ENCODE results near the gene RAD50.
"Not testable (repeated sequence)": the region's sequence is repeated elsewhere in the genome, so short reads cannot be mapped to it uniquely, and the experiment has no call there.

Gene RAD50

DNA sequence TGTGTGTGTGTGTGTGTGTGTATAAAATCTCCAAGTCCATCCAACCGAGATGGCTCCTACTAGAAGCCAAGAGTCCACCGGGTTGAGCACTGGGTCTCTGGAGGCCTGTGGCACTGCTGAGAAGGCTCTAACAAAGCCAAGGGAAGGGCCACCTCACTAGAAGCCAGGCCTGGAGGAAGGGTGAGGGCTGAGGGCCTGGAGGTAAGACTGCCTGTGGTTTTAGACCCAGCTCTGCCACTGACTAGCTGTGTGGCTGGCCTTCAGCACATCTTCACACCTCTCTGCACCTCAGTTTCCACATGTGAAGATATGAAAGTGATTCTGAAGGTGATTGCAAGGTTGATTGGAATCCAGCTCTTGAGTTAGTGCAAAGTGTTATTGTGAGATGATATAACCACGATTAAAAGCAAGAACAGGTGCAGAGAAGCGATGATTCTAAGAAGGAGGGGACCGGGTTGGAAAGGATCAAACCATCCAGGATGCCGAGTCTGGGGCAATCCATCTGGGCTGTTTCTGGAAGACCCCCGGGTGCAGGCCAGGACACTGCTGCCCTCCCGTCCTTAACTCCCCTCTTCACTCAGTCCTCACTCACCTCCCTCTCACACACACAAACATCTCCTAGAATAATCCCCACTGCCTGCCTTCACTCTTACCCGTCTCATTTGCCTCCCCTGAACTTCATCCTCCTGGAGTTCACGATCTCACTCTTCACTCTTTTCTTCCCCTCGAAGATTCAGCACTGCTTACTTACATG is 119.3 kb downstream of the RAD50 start:
- DNase-seq (ENCODE audit: low read depth), result no peak

DNA sequence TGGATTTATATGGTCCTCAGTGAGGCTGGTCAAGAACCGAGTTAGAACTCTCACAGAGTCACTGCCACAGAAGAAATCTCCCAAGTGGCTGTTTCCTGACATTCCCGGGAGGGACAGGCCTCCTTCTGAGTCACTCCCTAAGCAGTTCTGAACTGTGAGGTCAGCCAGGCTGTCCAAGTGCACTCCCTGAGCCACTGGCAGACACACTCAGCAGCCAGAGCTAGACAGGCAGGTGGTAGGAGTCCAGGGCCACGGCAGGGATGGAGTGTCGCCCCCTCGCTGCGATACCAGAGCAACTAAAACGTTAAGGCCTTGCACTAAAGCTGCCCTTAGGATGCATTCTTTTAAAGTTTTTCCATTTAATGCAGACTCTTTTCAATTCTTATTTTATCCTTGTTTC is 120.4 kb downstream of the RAD50 start:
- peak; percentile 59 for DNase-seq (ENCODE audit: low read depth)

DNA sequence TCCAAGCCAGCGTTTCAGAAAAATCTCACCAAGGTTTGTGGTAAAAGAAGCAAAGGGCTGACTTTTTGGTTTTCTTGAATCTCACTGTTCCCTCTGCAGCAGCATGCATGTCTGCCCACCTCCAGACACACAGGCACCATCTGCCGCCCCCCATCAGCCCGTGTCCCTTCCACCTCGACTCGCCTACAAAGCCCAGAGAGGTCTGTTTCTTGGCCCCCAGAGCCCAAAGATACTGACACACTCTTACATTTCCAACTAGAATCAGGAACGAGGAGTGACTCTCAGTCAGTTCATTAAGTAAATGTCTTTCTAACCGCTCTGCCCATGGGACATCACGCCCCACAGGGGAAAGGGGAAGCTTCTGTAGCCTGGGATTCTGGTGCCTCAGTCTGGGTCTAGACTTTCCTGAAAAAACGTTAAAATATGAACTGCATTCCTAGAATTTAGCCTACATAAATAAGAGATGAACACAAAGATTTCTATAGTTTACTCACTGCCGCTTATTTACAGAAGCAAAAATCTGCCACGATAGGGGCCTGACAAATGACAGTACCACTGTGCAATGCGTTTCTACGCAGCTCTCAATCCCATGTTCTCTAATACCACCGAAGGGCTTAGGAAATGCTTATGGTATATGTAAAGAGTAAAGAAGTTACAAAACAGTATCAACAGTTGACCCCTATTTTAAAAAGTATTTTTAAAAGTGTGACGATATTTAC is 121.1 kb downstream of the RAD50 start:
- DNase-seq (ENCODE audit: low read depth), result no peak

DNA sequence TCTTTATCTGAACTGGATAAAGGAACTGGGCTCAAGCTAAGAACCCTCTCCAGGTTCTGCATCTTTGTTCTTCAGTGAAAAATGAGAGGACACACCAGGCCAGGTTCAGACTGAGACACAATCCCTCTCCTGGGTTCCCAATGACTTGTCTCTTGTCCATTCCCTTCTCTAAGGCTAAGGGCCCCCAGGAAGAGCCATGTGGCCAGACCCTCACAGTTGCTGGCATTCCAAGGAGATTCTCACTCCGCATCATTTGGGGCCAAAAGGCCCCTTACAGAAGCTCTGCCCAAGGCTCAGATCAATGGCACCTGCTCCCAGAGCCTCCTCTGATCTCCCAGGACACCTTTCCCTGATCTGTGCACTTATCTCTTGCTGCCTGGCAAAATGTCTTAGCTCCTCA is 122.0 kb downstream of the RAD50 start:
- DNase-seq (ENCODE audit: low read depth), result no peak

DNA sequence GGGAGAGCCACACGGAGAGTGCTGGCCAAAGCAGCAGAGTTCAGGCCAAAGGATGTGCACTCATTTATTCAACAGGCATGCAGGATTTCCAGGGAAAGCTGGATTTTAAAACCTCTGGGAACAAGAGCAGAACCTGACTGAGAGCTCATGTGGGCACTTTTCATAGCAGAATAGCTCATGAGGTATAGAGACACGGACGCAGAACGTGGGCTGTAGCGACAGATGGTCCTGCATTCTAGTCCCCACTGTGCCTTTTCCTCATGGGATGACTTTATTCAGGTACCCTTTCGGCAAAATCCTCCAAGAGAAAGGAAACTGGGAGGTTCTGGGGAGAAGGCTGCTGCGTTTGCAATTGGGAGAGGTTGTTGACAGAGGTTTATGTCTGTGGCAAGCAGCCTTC is 122.4 kb downstream of the RAD50 start:
- no peak for DNase-seq (ENCODE audit: low read depth)

DNA sequence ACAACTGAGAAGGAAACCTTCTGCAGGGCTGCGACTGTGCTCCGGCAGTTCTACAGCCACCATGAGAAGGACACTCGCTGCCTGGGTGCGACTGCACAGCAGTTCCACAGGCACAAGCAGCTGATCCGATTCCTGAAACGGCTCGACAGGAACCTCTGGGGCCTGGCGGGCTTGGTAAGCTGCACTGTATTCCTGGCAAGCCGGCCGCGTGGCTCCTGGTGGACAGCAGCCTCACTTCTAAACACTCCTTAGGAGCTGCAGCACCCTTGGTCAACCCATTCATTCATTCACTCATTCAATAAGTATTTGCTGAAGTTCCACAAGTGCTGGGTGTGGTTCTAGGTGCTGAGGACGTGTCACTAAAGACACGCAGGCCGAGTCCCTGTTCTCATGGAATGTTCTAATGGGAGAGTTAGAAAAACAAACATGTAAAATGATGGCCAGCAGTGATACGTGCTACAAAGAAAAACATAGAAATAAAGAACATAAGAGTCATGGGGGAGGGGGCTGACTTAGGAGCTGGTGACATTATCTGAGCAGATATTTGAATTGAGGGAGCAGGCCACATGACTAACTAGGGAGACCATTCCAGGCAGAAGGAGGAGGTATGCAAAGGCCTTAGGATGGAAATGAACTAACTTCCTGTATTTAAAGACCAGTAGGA is 123.1 kb downstream of the RAD50 start:
- no peak for DNase-seq (ENCODE audit: low read depth)

DNA sequence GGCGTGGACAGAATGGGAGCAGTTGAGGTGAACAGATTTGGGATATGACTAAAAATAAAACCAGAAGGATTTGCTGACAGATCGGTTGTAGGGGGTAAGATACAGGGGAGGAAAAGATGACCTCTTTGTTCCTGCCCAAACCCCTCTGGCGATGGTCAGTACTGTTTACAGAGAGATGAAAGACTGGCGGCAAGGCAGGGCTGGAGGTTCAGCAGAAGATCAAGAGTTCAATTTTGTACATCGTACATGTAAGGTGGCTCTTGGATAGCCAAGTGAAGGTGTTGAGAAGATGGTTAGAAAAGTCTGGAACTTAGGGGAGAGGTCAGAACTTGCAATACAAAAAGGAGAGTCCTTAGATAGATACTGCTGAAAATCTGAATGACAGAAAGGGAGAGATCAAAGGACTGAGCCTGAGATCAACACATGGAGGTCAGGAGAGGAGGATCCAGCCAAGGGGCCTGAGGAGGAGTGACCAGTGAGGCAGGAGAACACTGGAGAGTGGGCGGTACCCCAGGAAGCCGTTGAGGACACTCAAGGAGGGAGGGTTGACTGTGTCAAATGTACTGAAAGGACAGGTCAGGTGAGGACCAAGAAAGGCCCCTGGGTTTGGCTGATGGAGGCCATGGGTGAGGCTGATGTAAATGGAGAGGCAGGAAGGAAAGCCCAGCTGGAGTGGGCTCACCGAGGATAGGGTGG is 124.2 kb downstream of the RAD50 start:
- DNase-seq (ENCODE audit: low read depth), result no peak

GRCh38 chr5:132681476-132681831 is 124.7 kb downstream of the RAD50 start:
- no peak for DNase-seq (ENCODE audit: low read depth)

DNA sequence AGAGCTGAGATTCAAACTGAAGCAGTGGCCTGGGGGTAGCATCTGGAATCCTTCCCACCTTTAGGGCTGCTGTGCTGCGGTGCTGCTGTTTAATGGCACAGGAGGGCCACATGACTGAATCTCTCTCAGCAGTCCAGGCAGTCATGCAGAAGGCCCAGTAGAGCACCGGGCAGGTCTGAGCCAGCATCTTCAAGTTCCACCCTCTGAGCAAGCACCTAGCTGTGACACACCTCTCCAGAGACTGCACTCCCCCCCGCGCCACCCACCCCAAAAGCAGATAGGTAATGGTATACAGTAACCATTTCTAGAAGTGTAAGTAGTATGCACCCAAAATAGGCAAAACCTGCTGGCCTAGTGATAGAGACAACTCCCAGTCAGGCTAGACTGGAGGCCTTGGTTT is 125.2 kb downstream of the RAD50 start:
- DNase-seq (ENCODE audit: low read depth), result no peak

- DNase-seq (ENCODE audit: low read depth), result no peak
Measured at GRCh38 chr5:132684491-132684890, 127.7 kb downstream of the RAD50 start.

DNA sequence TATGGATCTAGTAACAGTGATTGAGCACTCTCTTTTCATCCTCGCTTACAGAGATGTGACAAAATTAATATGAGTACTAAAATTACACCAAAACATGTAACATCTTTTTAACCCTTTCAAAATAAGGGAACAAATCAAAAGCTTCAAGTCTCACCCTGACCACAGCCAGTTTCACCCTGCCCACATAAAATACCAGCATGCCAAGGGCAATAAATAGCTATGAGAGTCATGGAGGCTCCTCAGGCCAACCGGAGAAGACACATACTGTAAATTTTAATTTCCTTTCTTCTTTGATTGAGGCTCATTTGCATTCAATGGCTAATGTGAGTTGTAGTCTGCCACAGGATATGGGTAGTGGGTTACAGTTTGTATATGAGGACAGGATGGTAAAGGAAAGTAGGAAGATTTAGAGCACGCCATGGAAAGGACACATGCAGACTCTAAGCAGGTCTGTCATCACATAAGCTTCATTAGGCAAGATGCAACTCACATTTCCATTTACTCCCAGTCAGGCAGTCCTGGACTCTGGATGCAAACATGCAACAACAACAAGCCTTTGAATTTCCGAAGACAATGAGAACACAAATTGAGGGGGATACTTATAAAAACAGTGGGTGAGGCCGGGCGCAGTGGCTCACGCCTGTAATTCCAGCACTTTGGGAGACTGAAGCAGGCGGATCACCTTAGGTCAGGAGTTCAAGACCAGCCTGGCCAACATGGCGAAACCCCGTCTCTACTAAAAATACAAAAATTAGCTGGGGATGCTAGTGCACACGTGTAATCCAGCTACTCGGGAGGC is 128.3 kb downstream of the RAD50 start:
- no peak for DNase-seq (ENCODE audit: low read depth)

DNA sequence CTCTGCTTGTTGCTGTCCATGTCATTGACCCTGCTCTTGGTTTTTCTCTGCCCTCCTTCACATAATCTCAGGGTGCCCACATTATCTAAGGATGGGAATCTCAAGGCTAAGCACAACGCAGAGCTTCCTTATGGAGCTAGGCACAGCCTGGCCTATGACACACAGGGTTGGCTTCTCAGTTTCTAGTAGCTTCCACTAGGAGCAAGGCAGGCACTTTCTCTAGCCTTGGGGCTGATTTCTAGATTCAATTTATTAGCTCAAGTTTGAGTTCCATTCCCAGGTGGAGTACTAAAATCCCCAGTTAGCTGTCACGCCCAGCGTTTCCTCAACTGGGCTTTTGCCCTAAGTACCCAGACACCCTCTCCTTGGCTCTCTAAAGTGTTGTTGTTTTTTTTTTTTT is 129.4 kb downstream of the RAD50 start:
- no peak for DNase-seq (ENCODE audit: low read depth)

- no peak for DNase-seq (ENCODE audit: low read depth)
Measured at GRCh38 chr5:132687995-132688394, 131.2 kb downstream of the RAD50 start.

DNA sequence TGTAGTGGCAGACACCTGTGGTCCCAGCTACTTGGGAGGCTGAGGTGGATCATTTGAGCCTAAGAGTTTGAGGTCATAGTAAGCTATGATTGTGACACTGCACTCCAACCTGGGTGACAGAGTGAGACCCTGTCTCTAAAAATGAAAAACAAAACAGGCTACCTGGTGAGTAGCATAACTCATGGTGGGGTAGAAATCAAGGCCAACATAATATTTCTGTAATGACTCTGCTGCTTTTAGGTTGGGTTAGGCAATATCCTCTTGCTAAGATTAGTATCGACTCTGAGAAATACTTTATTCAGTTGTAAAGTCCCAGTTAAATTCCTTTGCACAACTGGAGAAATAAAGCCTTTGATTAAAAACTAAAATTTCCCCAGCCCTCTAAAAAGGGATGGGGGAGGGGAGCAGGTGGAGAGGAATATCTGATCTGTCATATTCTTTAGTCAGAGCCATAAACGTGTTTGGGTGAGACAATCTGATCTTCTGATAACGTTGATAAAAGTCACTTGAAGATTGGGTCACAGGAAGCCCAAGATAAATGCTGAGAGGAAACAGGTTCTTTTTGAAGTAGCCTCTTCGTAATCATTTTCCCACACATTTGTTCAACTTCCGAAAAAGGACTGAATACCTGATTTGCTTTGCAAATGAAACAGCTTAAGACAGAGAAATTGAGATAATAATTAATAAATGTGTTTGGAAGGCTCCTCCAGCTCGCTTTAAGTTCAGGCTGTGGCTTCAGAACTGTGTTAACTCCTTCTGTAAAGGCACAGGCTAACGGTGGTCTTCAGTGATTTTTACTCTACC is 132.0 kb downstream of the RAD50 start:
- DNase-seq (ENCODE audit: low read depth), result no peak

DNA sequence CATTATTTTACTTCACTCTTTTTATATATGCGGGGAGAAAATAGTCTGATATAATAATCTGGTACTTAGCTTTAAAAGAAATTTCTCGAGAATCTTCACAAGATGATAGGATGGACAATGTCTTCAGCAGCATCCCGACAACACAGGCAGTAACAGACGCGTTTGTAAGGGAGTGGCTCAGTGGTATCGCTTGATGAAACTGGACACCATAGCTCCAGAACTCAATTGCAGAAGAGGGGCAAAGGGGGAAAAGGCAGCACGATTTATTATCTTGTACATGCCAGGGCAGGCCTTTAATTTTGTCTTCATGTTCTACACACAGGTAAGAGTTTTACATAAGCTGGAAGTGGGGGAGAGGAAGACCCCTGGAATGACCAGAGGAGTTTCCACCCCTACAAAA is 132.7 kb downstream of the RAD50 start:
- no peak for DNase-seq (ENCODE audit: low read depth)

DNA sequence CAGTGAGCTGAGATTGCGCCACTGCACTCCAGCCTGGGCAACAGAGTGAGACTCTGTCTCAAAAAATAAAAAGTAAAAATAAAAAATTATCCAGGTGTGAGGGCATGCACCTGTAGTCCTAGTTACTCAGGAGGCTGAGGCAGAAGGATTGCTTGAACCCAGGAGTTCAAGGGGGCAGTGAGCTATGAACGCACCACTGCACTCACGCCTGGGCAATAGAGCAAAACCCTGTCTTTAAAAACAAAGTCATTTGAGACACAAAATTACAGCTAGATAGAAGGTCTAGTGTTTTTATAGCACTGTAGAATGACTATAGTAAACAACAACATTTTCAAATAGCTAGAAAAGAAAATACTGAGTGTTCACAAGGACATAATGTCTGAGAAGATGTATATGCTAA is 133.4 kb downstream of the RAD50 start:
- no peak for DNase-seq (ENCODE audit: low read depth)

GRCh38 chr5:132691755-132692631 is 135.2 kb downstream of the RAD50 start:
- DNase-seq (ENCODE audit: low read depth), result not testable (repeated sequence)

- no peak for DNase-seq (ENCODE audit: low read depth)
Measured at GRCh38 chr5:132692632-132692967, 135.8 kb downstream of the RAD50 start.

All from HS-27A (cell line).